CD1c-positive myeloid dendritic cell (primary cell): Measurements from ENCODE around the gene AEN.

Experiments
- DNase-seq: peaks from one replicate; pipeline ENCODE4 v3.0.0-alpha.2; 2016; ENCODE audit errors: extremely low spot score

The AEN gene

DNA sequence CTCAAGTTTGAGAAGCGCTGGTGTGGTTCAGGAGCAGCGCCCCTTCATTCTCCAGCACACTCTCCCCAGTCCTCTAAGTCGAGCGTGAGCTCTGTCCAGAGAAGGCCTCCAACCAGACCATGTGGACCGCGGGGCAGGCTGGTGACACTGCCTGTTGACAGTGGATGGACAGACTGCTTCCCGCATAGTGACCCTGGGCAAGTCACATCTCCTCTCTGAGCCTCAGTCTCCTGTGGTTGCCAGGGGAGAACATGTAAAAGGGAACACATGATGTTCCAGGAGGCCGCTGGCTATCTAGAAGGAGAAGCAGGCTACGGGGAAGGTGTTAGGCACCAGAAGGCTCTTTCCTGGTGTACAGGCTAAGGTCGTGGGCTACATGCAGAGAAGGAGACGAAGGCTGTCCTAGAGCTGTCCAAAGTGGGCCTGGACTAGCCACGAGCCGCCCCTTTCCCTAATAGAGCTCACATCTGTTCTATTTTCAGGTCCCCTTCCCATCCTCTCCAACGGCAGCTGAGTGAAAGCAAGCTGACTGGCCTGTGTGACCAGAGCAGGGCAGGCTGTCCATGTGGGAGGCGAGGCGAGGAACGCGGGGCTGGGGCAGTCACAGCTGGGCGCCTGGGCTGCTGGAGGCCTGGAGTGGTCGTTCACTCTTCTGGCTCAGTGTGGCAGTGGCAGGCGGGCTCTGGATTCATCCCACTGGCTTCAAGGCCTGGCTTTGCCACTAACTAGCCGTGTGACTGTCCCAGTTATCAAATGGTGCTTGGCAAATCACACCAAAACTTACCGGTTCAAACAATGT lies 28.8 kb downstream of the AEN start:
- no peak for DNase-seq

DNA sequence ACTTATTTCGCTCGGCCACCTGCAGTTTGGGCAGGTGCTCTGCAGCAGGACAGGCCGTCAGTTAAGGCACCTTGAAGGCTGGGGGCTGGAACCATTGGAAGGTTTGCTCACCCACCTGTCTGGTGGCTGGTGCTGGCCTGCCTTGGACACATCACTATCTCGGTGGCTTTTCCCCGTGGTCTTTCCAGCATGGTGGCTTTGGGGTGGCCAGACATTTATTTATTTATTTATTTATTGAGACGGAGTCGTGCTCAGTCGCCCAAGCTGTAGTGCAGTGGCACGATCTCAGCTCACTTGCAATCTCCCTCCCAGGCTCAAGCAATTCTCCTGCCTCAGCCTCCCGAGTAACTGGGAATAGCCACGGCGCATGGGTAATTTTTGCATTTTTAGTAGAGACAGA lies 29.4 kb downstream of the AEN start:
- no peak for DNase-seq

DNA sequence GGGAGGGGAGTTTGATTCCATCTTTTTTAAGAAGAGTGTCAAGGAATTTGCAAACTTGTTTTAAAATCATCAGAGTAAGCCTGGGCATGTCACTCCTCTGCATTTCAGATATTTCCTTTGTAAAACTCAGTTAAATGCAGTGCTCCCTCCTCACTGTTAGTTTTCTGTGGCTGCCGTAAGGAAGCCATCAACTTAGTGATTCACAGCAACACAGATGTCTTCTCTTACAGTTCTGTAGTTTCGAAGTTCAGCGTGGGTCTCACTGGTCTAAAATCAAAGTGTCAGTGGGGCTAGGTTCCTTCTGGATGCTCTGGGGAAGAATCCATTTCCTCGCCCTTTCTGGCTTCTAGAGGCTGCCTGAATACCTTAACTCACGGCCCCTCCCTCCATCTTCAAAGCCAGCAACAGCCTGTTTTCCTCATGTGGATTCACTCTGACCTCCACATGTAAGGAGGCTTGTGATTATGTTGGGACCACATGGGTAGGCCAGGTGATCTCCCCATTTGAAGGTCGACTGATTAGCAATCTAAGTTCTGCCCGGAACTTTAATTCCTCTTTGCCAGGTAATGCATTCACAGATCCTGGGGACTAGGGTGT lies 30.1 kb downstream of the AEN start:
- DNase-seq: no peak

DNA sequence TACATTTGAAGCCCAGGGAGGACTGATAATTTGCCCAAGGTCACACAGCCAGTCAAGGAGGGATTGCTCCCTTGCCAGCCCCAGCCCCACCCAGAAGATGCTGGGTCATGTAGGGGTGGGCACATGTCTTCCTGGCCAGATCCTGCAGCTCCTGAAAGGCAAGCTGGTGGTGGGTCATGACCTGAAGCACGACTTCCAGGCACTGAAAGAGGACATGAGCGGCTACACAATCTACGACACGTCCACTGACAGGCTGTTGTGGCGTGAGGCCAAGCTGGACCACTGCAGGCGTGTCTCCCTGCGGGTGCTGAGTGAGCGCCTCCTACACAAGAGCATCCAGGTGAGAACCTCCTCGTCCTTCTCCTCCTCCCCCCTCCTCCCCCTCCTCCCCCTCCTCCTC lies 30.8 kb downstream of the AEN start:
- DNase-seq: no peak

DNA sequence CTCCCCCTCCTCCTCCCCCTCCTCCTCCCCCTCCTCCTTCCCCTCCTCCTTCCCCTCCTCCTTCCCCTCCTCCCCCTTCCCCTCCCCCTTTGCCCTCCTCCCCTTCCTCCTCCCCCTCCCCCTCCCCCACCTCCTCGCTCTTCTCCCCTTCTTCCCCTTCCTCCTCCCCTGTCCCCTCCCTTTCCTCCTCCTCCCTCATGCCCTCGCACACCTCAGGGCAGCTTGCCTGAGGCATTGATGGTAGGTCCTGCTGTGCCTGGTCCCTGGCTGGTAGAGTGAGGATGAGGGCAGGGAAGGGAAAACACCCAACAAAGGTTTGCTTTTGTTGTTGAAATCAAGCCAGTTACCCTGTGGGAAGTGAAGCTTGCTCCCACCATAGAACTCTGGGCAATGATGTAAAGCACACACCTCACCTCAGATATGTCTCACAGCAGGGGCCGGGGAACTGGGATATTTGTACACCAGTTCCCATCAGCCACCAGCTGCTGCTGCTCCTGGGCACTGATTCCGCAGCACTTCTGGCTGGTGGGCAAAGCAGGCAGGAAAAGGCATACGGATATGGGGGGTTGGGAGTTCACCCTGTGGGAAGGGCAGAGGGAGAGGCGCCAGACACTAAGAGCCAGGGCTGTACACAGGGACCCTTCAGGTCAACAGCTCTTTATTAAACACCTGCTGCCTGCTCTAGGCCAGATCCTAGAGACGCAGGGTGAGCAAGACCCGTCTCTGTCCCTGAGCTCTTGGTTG lies 31.5 kb downstream of the AEN start:
- DNase-seq: no peak

DNA sequence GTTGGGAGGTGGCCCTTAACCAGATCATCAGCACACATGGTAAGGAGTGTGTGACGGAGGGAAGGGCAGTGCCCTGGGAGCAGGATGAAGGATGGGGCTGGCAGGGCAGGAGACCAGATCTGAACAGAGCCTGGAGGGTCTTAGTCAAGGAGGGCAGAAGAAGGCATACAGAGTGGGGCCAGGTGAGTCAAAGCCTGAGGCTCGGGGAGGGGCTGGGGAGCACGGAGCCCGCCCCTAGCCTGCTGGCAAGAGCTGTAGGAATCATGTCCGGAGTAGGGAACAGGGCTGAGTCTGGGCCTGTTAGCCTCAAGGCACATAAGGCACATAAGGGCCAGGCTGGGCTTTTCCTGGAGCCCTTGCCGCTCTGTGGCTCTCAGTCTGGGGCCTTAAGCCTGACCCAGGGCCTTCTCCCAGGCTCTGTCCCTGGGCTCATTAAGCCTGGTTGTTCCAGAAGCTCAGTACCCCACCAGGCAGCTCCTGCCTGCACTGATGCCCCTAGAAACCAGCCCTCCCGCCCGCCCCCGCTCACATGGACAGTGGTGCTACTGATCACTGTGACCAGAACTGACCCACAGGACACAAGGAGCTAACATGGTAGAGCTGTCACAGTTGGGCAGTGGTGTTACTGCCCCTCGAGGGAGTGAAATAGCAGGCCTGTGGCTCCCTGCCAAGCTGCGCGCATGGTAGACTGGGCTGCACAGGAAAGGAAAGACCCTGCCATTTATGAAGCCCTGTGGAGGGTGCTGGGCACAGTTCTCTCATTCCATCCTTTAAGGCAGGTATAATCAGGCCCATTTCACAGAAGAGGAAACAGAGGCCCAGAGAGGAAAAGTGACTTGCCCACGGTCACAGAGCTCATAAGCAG lies 32.3 kb downstream of the AEN start:
- DNase-seq: no peak

DNA sequence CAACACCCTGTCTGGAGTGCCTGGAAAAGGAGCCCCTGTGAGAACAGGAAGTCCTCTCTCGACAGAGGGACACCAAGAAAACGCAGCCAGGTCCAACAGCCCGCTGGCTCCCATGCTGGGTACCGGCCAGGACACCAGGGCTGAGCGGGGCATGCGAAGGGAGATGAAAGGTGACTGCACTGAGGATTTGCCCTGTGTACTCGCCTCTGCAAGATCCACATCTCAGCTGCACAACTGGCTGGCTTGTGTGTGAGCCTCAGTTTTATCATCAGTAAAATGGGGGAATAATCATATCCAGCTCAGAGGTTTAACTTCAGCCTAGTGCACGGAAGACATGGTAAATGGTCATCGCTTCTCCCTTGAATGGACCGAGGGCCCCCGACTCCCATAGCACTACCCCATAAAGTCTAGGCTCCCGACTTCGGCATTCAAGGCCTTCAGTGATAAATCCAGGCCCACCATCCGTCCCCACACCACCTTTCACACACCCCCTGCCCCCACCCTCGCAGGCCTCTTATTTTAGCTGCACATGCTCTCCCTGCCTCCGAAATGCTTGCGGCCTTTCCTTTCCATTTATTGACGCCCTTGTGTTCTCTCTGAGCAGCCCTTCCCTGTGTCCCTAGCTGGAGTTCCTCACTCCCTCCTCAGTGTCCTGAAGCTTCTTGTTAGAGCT lies 33.4 kb downstream of the AEN start:
- DNase-seq: no peak

DNA sequence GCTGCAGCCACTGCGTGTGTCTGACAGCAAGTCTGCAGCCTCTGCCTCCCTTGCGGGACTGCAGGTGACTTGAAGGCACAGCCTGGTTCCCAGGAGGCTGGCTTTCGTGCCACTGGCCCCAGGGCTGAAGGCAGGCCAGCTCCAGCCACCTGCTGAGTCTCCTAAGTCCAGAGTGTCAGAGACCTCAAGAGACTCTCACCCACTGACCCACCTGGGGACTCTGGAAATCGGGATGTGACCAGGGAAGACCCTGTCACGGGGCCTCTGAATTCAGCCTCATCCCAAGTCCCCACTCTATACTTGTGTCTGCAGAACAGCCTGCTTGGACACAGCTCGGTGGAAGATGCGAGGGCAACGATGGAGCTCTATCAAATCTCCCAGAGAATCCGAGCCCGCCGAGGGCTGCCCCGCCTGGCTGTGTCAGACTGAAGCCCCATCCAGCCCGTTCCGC lies 34.0 kb downstream of the AEN start:
- no peak for DNase-seq

DNA sequence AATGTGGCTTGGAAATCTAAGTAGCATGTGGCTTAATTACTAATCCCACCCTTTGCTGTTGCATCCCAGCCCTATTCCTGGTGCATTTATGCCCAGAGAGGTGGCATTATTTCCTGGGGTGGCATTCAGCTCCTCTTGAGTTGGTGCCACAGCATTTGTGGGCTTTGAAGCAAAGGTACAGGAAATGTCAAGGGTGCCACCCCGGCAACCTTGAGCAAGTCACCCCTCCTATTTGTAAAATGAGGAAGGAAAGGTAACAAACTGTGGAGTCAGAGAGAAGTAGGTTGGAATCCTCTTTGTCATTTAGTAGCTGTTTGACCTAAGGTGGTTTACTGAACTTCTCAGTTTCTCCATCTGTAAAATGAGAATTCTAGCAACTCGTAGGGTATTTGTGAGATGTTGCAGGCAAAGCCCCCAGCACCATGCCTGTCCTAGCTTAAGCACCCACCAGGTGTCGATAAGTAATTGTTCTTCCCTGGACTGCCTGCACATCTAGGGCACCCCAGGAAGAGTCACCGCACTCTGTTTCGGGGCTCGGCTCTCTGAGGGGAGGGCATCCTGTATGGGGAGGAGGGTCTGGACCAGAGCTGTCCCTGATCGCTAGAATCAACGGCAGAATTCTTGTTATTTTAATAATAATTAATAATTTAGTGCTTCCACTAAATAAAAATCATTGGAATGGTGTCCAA lies 34.8 kb downstream of the AEN start:
- DNase-seq: no peak

DNA sequence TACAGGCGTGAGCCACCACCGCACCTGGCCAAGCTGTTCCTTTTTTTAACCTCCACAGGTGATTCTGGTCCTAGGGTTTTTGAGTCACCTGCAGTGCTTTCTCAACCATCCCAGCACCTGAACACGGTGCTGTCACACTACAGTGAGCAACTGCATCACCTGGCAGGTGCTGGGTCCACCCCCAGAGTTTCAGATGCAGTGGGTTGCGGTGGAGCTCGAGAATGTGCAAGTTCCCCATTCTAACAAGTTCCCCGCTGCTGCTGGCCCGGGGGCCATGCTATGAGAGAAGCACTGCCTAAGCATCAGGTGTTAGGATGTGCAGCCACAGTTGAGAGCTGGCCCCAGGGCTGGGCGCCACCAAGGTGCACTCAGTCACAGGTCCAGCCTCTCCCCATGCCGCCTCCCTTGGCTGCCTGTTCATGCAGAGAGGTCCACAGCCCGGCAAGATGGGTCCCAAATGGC lies 35.7 kb downstream of the AEN start:
- DNase-seq: no peak

DNA sequence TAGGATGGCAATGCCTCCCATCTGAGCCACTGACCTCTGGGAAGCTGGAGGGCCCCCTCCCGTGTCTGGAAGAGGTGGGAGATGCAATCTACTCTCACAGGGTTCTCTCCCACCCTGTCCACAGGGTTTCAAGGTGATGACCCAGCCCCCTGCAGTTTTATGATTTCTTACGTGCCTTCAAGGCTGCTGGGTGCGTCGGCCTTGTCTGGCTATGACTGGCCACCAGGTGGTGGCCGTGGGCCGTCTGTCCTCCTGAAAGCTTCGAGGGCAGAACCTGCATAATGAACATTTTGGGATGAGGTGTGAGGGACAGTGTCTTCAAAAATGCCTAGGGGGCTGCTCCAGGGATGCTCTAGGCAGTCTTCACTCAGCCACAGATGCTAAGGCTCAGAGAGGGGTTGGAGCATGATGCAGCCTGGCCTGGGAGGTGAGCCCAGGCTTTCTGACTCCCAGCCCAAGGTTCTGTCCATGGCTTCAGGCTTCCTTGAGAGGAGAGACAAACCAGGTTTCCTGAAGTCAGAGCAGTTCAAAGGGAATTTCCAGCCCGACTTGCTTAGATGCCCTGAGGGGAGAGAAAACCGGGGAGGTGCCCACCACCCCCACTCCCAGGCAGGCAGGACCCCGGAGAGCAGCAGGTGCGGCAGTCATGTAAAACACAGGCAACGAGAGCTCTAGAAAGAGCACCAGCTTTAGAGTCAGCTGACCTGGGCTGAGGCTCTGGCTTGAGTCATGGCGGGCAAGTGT lies 36.4 kb downstream of the AEN start:
- no peak for DNase-seq

DNA sequence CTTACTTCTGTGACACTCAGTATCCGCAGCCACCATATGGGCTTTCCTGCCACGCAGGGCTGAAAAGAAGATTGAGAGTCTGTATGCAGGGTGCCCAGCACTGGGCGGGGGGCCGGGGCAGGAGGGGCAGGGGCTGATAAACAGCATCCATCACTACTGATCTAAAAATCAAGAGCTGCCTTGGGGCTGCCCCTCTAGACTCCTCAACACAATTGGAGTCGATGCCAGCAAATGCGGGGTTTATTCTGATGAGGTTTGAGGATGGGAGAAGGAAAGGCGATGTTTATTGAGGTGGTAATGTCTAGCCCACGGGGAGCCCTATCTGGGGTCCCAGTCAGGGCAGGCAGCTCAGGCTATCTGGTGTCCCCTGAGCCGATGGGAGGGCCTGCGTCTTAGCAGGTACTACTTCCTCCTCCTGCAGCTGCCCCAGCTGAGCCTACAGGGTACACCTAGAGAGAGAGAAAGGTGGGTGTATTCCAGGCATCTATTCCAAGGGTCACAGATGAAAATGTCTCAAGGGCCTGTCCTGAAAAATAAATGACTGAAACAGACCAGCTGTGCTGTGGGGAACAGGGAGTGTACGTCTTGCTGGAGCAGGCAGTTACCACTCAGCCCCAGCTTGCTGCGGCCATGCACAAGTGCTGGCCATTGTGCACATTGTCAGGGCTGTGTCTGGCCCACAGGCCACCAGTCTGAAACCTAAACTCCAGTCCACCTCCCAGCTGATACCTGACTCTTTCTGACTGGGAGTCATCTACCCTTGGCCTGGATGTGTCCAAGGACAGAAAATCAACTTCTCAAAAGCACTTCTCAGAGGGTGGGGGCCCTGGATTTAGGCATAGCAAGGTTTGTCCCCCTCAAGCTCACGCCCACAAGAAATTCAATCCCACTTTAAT lies 37.2 kb downstream of the AEN start:
- no peak for DNase-seq

DNA sequence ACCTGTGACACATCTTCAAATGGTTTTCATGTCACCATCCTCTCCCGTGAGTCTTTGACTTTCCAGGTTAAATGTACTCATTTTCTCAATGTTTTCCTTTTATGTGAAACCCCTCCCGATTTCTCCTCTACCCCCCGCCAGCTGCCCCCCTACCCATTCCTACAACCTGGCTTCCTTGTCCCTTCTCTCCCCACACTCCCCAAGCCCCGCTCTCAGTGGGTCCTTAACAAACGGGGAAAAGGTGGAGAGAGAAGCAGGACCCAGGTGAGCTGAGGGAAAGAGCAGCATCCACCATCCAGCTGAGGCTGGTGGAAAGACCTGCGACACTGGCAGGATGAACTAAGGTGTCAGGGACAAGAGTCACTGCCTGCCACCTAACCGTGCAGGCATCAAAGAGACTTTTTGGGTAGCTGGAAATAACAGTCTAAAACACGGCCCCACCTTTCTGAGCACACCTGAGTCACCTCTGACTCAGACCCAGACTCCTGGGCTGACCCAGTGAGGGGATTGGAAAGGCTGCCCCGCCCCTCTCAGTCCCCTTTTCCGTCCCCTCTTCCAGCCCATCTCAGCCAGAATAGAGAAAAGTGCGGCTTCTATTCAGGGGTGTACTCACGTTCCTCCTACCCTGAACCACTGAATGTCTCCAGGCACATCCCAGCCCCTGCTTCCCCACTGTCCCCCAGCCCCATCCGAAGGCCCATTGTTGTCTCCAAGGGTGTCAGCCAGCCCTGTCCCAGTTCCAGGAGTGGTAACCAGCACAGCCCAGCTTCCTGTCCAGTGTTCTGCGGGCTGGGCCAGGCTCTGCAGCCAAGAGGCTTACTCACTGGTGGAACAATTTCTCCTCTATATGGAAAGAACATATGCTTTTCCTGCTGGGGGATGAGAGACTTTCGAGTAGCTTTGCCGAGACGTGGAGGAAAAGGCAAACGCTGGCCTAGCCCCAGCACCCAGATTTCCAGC lies 38.1 kb downstream of the AEN start:
- no peak for DNase-seq

DNA sequence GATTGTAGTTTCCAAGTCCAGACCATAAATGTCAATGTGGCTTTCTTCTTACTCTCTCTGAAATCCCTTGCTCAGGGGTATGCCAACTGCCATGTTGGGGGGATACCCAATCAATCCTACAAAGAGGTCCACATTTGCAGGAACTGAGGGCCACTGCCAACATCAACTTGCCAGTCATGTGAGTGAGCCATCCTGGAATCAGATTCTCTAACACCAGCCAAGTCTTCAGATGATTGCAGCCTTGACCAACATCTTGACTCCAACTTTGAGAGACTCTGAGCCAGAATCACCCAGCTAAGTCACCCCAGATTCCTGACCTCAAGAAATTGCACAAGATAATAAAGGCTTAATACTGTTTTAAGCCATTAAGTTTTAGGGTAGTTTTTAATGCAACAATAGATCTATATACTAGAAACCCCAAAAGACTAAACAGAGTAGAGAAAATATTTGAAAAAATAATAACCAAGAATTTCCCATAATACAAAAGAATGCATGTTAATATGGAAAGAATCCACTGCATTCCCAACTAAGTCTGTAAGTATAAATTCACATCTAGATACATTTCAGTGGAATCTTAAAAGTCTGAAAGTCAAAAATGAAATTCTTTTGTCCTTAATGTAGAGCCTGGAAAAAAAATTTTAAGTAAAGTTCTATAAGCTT lies 40.0 kb downstream of the AEN start:
- DNase-seq: no peak

DNA sequence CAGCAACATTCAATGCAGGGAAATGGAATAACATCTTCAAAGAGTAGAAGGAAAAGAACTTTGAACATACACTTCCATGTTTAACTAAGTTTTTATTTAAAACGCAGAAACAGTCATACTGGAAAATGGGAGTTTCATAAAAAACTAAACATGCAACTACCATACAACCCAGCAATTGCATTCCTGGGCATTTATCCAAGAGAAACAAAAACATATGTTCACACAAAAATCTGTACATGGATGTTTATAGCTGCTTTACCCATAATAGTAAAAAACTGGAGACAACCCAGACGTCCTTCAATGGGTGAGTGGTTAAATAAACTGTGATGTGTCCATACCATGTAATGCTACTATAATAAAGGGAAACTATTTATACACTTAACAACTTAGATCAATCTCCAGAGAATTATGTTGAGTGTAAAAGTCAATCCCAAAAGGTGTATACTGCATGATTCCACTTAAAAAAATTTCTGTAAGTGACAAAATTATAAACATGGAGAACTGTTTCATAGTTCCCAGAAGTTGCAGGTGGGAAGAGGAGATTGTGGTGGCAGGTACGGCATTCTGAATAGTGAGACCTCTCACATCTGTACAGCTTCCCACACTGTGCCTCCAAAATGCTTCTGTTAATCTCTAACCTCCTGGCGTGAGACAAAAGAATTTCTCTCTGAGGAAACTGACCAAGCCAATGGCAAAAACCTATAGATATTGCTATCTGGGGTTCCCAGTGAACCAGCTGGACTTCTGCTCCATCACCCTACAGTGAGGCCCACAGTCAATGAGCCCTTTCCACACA lies 40.8 kb downstream of the AEN start:
- no peak for DNase-seq

DNA sequence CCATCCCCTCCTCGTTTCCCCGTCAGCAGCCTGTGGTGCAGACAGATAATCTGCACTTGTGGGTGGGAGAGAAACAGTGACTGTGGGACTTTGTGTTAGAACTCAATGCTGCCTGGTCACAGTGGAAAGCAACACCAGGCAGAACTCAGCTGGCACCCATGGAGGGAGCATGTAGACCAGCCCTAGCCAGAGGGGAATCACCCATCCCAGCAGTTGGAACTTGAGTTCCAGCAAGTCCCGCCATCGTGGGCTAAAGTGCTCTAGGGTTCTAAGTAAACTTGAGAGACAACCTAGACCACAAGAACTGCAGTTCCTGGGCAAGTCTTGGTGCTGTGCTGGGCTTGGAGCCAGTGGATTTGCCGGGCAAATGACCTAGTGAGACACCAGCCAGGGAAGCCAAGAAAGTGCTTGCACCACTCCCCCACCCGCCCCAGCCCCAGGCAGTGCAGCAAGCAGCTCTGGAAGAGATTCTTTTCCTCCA lies 42.0 kb downstream of the AEN start:
- no peak for DNase-seq
